Stimulated activated CD8-positive, alpha-beta memory T cell treated with anti-CD3 and anti-CD28 coated beads, Interleukin-2, amount 100 ng/mL, for 48 hours (primary cell): ENCODE results near the gene ARHGAP28.

Source experiments
- DNase-seq, 2 donors: peaks; one replicate each; pipeline ENCODE4 v3.0.0-alpha.2; 2020; ENCODE audit warnings: low read depth in 2 of 2

ARHGAP28 gene, protein sequence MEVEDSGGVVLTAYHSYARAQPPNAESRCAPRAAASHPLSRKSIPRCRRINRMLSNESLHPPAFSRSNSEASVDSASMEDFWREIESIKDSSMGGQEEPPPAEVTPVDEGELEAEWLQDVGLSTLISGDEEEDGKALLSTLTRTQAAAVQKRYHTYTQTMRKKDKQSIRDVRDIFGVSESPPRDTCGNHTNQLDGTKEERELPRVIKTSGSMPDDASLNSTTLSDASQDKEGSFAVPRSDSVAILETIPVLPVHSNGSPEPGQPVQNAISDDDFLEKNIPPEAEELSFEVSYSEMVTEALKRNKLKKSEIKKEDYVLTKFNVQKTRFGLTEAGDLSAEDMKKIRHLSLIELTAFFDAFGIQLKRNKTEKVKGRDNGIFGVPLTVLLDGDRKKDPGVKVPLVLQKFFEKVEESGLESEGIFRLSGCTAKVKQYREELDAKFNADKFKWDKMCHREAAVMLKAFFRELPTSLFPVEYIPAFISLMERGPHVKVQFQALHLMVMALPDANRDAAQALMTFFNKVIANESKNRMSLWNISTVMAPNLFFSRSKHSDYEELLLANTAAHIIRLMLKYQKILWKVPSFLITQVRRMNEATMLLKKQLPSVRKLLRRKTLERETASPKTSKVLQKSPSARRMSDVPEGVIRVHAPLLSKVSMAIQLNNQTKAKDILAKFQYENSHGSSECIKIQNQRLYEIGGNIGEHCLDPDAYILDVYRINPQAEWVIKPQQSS

GRCh38 chr18:6729247-6730091 lies at the start of gene ARHGAP28:
ARHGAP28 (plus strand) TSS chr18:6729716; CDS start chr18:6729822, 106 bp downstream.
- DNase-seq: no peak

DNA sequence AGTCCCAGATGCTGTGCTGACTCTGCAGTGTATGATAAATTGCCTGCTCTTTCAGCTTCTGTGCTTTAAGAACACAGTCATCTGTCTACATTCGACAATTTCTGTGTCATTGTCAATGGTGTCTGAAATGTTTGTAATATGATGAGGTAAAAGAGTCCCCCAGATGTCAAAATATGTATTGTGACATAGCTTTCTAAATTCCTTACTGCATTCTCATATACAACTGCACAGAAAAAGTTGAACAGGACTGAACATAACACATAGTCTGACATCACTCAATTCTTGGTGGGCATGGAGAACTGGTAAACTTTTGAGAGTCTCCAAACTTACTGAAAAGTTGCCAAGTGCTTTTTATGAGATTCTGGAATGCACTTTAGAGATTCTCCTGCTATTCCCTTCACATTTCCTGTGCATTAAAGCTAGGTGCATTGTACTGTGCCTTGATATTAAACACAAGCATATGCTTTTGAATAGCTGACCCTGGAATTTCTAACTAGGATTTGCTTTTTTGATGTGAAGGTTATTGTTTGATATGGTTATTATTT lies 48.1 kb upstream of the ARHGAP28 start:
- DNase-seq: no peak

GRCh38 chr18:6682437-6683111 lies 46.9 kb upstream of the ARHGAP28 start:
- no peak for DNase-seq

- no peak for DNase-seq
Observed at GRCh38 chr18:6683112-6683876, 46.2 kb upstream of the ARHGAP28 start.

- no peak for DNase-seq
Observed at GRCh38 chr18:6687676-6688075, 41.8 kb upstream of the ARHGAP28 start.

GRCh38 chr18:6708890-6709289 lies 20.6 kb upstream of the ARHGAP28 start:
- DNase-seq: no peak

GRCh38 chr18:6711467-6711866 lies 18.0 kb upstream of the ARHGAP28 start:
- DNase-seq: no peak

DNA sequence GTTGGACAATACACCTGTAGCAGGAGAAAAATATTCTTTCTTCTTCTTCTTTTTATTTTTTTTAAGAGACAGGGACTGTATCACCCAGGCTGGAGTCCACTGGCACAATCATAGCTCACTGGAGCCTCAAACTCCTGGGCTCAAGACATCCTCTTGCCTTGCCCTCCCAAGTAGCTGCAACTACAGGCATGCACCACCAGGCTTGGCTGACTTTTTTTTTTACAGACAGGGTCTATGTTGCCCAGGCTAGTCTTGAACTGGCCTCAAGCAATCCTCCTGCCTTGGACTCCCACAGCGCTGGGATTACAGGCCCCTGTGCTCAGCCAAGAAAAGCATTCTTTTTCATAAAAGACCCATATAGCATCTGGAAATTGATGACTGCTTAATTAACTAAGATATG lies 17.1 kb upstream of the ARHGAP28 start:
- DNase-seq: no peak

DNA sequence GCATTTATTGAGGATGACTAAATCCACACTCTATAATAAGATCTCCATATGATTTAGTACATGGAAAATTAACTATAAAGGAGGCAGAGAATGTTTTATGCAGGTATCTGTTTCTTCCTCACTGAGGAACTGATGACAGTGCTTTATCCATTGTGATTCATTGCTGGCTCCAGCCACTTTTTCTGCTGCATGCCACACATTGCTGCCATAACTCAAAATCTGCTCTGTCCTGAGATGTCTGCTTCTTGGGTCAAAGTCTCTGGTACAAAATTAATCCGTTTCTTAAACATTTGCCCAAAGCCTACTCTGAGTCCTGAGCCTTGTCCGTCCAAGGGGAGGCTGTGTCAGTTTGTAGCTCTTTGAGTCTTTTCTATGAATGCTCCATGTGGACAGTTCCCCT lies 15.5 kb upstream of the ARHGAP28 start:
- DNase-seq: no peak

DNA sequence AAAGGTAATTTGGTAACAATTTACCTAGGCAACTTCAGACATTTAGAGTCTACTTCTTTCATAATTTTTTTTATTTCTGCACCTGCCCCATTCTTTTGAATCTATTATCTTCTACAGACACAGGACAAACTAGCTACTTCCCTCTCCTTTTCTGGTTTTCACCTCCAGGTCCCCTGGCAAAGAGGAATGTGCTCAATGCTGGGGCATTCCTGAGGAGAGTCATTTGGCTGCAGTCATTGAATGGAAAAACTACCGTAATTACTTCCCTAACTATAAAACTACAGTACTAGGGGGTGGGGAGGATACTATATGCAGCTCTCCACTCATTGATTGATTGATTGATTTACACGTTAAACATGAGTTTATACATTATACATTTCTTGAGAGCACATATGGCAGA lies 11.2 kb upstream of the ARHGAP28 start:
- DNase-seq: no peak

DNA sequence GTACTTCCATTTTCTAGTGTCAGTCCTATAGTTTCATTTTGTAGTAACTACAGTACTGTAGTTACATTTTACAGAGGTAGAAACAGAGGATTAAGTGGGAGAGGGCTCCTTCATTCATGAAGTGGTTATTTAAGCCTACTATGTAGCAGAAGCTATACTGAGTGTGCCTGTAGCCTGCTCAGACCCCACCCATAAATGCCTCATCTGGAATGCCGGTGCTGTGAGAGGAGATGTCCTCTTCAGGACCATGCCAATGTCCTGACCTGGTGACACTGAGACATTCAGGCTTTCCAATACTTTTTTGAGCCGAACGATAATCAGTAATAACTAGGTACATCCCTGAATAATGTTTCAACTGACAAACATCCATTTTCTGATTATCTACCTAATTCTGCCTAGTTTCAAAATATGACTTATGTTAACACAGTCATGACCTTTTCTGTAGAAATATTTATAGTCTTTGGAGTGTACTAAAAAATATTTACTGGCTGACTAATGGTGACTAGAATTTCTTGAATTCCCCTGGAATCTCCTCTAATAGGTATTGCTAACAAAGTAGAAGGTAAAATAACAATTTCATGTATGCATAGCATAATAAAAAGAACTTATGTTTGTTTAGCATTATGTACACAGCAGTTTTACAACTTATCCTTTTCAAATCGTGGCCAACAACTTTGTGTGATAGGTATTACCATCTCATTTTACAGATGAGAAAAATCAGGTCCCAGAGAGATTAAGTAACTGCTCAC lies 10.2 kb upstream of the ARHGAP28 start:
- DNase-seq: no peak

DNA sequence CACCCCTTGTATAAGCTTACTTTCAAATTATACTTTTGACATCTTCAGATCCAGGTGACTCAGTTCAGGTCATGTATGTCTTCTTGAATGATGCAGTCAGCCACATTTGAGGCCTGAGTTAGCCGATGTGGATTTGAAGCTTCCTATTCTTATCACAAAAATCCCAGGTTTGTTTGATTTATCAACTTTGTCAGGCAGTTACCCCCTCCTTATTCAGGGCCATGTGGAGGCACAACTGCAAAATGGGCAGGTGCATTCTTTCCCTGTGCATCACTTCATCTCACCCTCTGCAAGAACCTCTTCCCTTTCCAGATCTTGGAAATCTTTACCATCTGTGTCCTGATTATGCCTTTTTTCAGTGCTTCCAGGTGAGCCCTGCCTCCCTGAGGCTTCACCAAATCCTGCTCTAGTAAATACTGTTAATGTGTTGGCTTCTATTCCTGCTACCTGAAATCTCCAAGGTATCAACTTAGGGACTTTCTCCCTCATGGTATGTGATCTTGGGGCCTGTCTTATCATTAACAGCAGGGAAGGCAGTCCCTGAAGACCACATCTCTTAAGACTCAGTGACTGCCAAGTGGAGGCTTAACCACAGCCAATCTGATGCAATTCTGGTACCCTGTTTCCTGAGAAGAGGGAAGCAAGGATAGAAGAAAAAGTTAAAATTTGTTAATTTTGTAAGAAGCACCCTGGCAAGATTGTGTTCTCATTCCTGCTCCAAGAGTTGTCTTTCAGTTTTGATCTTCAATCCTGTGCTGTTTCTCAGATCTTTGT lies 9.4 kb upstream of the ARHGAP28 start:
- DNase-seq: no peak

DNA sequence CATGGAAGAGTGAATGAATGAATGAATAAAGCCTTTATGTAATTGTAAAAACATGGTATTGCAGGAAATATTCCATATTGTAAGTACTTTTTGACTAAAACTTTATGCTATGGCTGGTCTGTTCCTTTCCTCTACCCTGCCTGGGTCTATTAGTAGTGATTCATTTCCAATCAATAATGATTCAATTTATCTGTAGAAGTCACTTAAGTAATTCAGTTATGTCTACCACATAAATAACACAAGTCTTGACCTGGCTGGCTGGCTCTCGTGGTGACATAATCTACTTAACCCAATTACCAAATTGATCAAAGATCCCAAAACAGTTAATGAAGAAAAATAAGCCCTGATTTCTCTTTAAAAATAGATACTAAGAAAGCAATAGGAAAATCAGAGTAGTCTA lies 7.8 kb upstream of the ARHGAP28 start:
- DNase-seq: no peak

- DNase-seq: no peak
Observed at GRCh38 chr18:6722690-6723089, 6.8 kb upstream of the ARHGAP28 start.

GRCh38 chr18:6724331-6724730 lies 5.2 kb upstream of the ARHGAP28 start:
- DNase-seq: no peak

DNA sequence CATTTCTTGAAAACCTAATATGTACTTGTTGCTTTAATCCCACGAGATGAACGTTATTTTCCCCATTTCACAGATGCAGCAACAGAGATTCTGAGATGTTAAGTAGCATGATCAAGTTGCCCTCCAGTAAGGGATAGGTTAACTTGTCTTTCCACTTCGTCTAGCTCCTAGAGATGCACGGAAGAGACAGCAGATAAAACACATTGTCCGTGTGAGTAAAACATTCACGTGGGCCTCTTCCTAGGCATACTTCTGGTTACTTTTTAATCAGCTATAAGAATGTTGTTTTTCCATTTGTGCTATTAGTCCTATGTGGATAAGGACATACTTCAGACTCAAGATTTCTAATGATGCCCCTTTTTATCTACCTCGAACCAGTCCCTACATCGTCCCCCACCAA lies 1.2 kb upstream of the ARHGAP28 start:
- DNase-seq: no peak

- no peak for DNase-seq
Observed at GRCh38 chr18:6728809-6729246, 688 bp upstream of the ARHGAP28 start.

GRCh38 chr18:6730416-6731221 lies 1.1 kb downstream of the ARHGAP28 start:
- no peak for DNase-seq
